GM19035 (cell line): ENCODE measurements around the gene OR2B2.
"Not testable (repeated sequence)": the region's sequence is repeated elsewhere in the genome, so short reads cannot be mapped to it uniquely, and the experiment has no call there.

Experiments used
- ATAC-seq: cut with Tn5 transposase; IDR thresholded peaks from one replicate; pipeline ENCODE4 v1.9.1; 2021; ENCODE audit not compliant: unreplicated experiment

The OR2B2 gene

GRCh38 chr6:27911956-27912446, at the start of gene OR2B2:
Gene OR2B2, minus strand, starts transcription at chr6:27912396. Its CDS starts 77 bp downstream, at chr6:27912319.
- ATAC-seq = no peak

DNA sequence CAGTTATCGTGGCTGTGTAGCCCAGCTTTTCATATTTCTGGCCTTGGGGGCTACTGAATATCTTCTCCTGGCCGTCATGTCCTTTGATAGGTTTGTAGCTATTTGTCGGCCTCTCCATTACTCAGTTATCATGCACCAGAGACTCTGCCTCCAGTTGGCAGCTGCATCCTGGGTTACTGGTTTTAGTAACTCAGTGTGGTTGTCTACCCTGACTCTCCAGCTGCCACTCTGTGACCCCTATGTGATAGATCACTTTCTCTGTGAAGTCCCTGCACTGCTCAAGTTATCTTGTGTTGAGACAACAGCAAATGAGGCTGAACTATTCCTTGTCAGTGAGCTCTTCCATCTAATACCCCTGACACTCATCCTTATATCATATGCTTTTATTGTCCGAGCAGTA, 45.3 kb upstream of the OR2B2 start:
- no peak for ATAC-seq

- no peak for ATAC-seq
Observed at GRCh38 chr6:27956941-27957340, 44.7 kb upstream of the OR2B2 start, which contains the start of gene OR2B6. Gene OR2B6, plus strand, starts transcription at chr6:27957241. Its CDS starts 0 bp downstream, at chr6:27957241.

- no peak for ATAC-seq
Observed at GRCh38 chr6:27951040-27951439, 38.8 kb upstream of the OR2B2 start.

- ATAC-seq = no peak
Observed at GRCh38 chr6:27948237-27948636, 36.0 kb upstream of the OR2B2 start.

GRCh38 chr6:27943072-27943471, 30.9 kb upstream of the OR2B2 start:
- not testable (repeated sequence) for ATAC-seq

DNA sequence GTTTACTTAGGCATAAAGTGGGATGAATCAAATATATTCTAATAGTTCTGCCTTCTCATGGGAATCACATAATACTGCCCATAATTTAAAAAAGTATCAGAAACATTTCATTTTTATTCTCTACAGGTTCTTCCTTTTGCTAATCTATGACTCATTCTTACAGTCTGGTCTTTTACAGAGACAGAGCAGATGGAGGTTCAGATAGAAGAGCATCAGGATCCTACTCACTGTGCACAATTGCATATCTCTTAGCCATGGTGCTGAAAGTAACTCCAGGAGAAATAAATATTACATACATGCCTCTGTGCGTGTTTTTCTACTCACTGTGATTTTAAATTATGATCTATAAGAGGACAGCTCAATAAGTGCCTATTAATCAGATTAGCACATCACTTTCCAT, 28.6 kb upstream of the OR2B2 start:
- ATAC-seq = no peak

- no peak for ATAC-seq
Observed at GRCh38 chr6:27931209-27931608, 19.0 kb upstream of the OR2B2 start.

GRCh38 chr6:27929930-27930329, 17.7 kb upstream of the OR2B2 start:
- ATAC-seq = not testable (repeated sequence)

DNA sequence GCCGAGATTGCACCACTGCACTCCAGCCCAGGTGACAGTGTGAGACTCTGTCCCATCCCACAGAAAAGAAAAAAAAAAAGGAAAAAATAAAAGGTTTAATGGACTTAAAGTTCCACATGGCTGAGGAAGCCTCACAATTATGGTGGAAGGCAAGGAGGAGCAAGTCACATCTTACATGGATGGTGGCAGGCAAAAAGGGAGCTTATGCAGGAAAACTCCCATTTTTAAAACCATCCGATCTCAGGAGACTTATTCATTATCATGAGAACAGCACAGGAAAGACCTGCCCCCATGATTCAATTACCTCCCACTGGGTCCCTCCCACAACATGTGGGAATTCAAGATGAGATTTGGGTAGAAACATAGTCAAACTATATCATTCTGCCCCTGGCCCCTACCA, 15.8 kb upstream of the OR2B2 start:
- ATAC-seq = not testable (repeated sequence)

DNA sequence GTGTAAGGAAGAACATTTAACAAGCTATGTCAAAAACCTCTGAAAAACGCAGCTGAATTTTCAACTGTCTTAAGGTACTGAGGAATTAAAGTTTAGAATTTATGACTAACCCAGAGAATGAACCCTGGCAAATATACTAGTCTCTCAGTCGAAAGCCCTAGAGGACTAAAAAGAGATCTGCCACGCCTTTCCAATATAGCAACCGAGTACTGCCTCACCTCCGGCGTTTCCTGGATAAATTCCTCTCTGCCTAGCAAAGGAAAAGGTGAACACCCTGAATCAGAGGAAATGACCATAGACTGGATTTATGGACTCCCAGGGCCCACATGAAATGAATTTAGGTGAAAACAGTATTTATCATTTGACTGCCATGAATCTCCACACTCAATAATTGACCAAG, 12.0 kb upstream of the OR2B2 start:
- ATAC-seq = no peak

GRCh38 chr6:27922949-27923348, 10.8 kb upstream of the OR2B2 start:
- ATAC-seq = no peak

DNA sequence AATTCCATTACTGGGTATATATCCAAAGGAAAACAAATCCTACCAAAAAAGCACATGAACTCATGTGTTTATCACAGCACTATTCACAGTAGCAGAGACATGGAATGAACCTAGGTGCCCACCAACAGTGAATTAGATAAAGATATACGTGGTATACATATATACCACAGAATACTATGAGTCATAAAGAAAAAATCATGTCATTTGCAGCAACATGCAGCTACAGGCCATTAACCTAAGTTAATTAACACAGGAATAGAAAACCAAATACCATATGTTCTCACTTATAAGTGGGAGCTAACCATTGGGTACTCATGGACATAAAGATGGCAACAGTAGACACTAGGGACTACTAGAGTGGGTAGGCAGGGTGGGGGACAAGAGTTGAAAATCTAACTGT, 4.2 kb downstream of the OR2B2 start:
- ATAC-seq = no peak

GRCh38 chr6:27902335-27903314, 9.6 kb downstream of the OR2B2 start:
- peak; percentile 83 for ATAC-seq

- no peak for ATAC-seq
Observed at GRCh38 chr6:27901801-27902200, 10.4 kb downstream of the OR2B2 start.

- not testable (repeated sequence) for ATAC-seq
Observed at GRCh38 chr6:27900197-27900596, 12.0 kb downstream of the OR2B2 start.

DNA sequence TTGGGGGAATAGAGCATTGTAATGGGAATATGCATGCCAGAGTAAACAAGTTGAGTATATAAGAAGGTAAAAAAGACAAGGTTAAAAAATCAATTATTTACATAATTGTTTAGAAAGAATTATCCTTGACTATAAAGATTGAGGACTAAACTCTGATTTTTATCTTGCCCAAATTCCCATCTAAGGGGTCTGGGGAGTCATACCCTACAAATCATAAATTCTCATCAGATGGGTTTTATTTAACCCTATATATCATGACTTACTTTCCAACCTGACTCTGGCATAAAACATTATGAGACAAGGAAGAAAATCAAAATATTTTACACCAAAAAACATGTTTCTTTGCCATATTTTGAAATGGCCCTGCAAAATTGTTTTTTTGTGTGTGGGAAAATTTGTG, 12.7 kb downstream of the OR2B2 start:
- ATAC-seq = no peak

DNA sequence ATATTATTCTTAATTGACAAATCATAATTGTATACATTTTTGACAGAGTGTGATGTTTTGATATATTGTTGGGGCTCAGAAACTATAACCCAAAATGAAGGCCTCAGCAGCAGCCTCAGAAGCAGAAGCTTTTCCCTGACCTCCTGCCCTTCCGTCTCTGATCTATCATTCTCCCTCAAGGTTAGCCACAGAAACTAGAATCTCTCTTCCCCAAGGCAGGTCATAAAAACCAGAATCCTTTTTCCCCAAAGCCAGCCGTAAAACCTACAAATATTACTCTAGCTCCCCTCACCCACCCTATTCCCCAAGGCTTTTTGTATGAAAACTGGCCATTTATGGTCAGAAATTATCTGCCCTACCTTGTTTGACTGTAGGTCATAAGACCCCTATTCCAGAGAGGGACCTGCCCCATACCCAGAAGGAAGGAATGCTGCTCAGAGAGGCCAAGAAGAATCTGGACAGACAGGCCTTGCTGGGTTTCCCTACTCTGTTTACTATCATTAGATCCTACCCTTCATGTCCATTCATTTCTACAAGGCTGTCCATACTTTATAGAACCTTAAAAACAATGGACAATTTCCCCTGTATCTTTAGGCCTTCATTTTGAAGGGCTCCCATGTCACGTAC, 14.5 kb downstream of the OR2B2 start:
- no peak for ATAC-seq

DNA sequence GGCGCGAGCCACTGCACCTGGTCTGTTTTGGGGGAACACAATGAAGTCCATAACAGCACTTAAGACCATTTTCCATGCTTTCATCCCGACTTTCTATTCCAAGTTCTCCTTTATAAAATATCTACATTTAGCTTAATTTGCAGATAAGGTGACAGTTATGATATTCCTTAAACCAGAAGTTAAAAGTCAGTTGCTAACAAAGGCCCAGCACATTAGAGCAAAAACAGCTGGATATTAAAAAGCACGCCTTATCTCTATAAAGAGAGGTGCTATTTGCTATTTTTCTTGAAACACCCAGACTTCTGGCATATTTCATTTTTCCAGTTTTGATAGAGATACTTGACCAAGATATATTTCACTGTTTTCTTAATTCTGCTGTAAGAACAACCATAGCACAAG, 15.8 kb downstream of the OR2B2 start:
- no peak for ATAC-seq

DNA sequence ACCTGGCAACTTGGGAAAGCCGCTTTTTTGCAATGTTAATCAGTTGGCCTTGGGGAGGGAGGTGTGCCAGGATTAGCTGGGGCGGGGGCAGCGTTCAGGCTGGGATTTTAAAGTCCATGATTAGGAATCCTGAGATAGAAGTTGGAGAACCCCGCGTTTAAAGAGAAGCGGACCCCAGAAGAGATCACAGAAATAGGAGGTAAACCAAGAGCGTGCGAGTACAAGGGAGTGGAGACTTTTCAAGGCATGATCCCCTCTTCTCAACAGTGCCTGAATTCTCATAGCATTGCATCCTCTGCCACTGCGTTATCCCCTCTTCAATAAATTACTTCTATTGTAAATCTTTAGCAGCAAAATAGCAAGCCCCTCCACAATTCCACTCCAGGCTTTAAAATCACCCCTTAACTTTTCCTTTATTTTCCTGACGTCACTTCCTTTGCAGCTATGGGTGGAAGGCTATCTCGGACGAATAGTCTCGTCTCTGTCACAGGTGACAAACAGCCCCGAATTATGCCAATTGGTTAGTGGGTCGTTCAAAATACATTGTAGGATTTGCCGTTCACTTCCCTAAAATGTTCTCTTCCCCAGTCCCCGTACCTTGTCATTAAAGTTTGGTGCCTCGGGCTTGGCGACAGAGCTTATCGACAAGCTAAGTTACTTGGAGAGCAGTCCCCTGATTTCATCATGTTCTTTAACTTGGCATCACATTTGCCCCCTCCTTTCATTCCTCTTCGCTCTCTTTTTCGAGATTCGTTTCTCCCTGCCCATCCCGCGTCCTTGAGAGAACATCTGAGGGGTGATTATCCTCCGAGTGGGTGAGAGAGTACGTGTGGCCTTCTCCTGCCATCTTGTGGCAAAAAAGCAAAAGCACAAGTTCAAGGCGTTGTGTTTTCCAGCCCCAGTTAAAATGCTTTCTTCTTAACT, 17.1 kb downstream of the OR2B2 start:
- ATAC-seq = no peak
